ENCODE data around the gene PGM5.
A peak's percentile ranks its signal among the peaks of the same experiment; 100 is the strongest.
"Not testable (repeated sequence)": the region's sequence is repeated elsewhere in the genome, so short reads cannot be mapped to it uniquely, and the experiment has no call there.

The PGM5 gene

GRCh38 chr9:68343992-68344391 is 12.4 kb upstream of the PGM5 start:
- not testable (repeated sequence) for ATAC-seq; H3K4me1 Mint-ChIP-seq; H3K27ac Mint-ChIP-seq; H3K36me3 Mint-ChIP-seq; H3K4me3 Mint-ChIP-seq; H3K9me3 Mint-ChIP-seq; DNase-seq (ENCODE audit: low spot score in 2 of 2)

- H3K27ac Mint-ChIP-seq, H3K36me3 Mint-ChIP-seq: not testable (repeated sequence)
Measured at GRCh38 chr9:68351689-68352088, 4.7 kb upstream of the PGM5 start.

GRCh38 chr9:68355993-68356379 is 425 bp upstream of the PGM5 start:
- H3K4me1 Mint-ChIP-seq; DNase-seq (ENCODE audit: low spot score in 2 of 2); ATAC-seq; H3K9me3 Mint-ChIP-seq; H3K36me3 Mint-ChIP-seq: not testable (repeated sequence)
- Mint-ChIP-seq H3K4me3 (peak overlapping the region; percentile 43), H3K27ac (peak overlapping the region; percentile 52)

More at GRCh38 chr9:68351689-68352088, 4.7 kb upstream of the PGM5 start:
- not testable (repeated sequence) for DNase-seq (ENCODE audit: low spot score in 2 of 2); H3K4me3 Mint-ChIP-seq; ATAC-seq; H3K9me3 Mint-ChIP-seq; H3K4me1 Mint-ChIP-seq

GRCh38 chr9:68357119-68357714 is 806 bp downstream of the PGM5 start:
- not testable (repeated sequence) for H3K27ac Mint-ChIP-seq; H3K36me3 Mint-ChIP-seq; H3K4me1 Mint-ChIP-seq; DNase-seq (ENCODE audit: low spot score in 2 of 2); H3K9me3 Mint-ChIP-seq
- peak overlapping the region; percentile 43 for H3K4me3 Mint-ChIP-seq
- peak; percentile 33 for ATAC-seq

GRCh38 chr9:68366933-68367547 is 10.6 kb downstream of the PGM5 start:
- not testable (repeated sequence) for H3K27ac Mint-ChIP-seq

GRCh38 chr9:68375789-68376188 is 19.4 kb downstream of the PGM5 start:
- not testable (repeated sequence) for H3K36me3 Mint-ChIP-seq; H3K27ac Mint-ChIP-seq; H3K9me3 Mint-ChIP-seq; H3K4me1 Mint-ChIP-seq; DNase-seq (ENCODE audit: low spot score in 2 of 2); H3K4me3 Mint-ChIP-seq; ATAC-seq

More at GRCh38 chr9:68366933-68367547, 10.6 kb downstream of the PGM5 start:
- peak; percentile 84 for ATAC-seq
- not testable (repeated sequence) for H3K36me3 Mint-ChIP-seq; DNase-seq (ENCODE audit: low spot score in 2 of 2); H3K4me3 Mint-ChIP-seq; H3K9me3 Mint-ChIP-seq; H3K4me1 Mint-ChIP-seq

GRCh38 chr9:68377723-68378122 is 21.3 kb downstream of the PGM5 start:
- ATAC-seq; DNase-seq (ENCODE audit: low spot score in 2 of 2); H3K4me3 Mint-ChIP-seq; H3K9me3 Mint-ChIP-seq; H3K27ac Mint-ChIP-seq; H3K4me1 Mint-ChIP-seq; H3K36me3 Mint-ChIP-seq: not testable (repeated sequence)

GRCh38 chr9:68383894-68384293 is 27.5 kb downstream of the PGM5 start:
- not testable (repeated sequence) for H3K27ac Mint-ChIP-seq; ATAC-seq; H3K36me3 Mint-ChIP-seq; H3K4me1 Mint-ChIP-seq; H3K4me3 Mint-ChIP-seq; DNase-seq (ENCODE audit: low spot score in 2 of 2); H3K9me3 Mint-ChIP-seq

GRCh38 chr9:68389558-68389957 is 33.1 kb downstream of the PGM5 start:
- not testable (repeated sequence) for H3K4me1 Mint-ChIP-seq; H3K9me3 Mint-ChIP-seq; ATAC-seq; H3K4me3 Mint-ChIP-seq; H3K27ac Mint-ChIP-seq; DNase-seq (ENCODE audit: low spot score in 2 of 2); H3K36me3 Mint-ChIP-seq

GRCh38 chr9:68390737-68391136 is 34.3 kb downstream of the PGM5 start:
- not testable (repeated sequence) for ATAC-seq; H3K4me3 Mint-ChIP-seq; H3K9me3 Mint-ChIP-seq; H3K36me3 Mint-ChIP-seq; H3K27ac Mint-ChIP-seq; DNase-seq (ENCODE audit: low spot score in 2 of 2); H3K4me1 Mint-ChIP-seq

GRCh38 chr9:68396411-68397094 is 40.1 kb downstream of the PGM5 start:
- H3K9me3 Mint-ChIP-seq; H3K4me3 Mint-ChIP-seq; H3K27ac Mint-ChIP-seq; H3K4me1 Mint-ChIP-seq; H3K36me3 Mint-ChIP-seq; ATAC-seq; DNase-seq (ENCODE audit: low spot score in 2 of 2): not testable (repeated sequence)

GRCh38 chr9:68397095-68397423 is 40.6 kb downstream of the PGM5 start:
- ATAC-seq; H3K9me3 Mint-ChIP-seq; H3K4me3 Mint-ChIP-seq; H3K36me3 Mint-ChIP-seq; DNase-seq (ENCODE audit: low spot score in 2 of 2); H3K4me1 Mint-ChIP-seq; H3K27ac Mint-ChIP-seq: not testable (repeated sequence)

GRCh38 chr9:68397796-68398195 is 41.4 kb downstream of the PGM5 start:
- not testable (repeated sequence) for H3K4me3 Mint-ChIP-seq

GRCh38 chr9:68398324-68398723 is 41.9 kb downstream of the PGM5 start:
- not testable (repeated sequence) for DNase-seq (ENCODE audit: low spot score in 2 of 2); H3K9me3 Mint-ChIP-seq; H3K36me3 Mint-ChIP-seq; ATAC-seq; H3K4me3 Mint-ChIP-seq; H3K27ac Mint-ChIP-seq; H3K4me1 Mint-ChIP-seq

More at GRCh38 chr9:68397796-68398195, 41.4 kb downstream of the PGM5 start:
- not testable (repeated sequence) for DNase-seq (ENCODE audit: low spot score in 2 of 2); H3K9me3 Mint-ChIP-seq; H3K4me1 Mint-ChIP-seq; H3K36me3 Mint-ChIP-seq; H3K27ac Mint-ChIP-seq; ATAC-seq

- not testable (repeated sequence) for ATAC-seq
Measured at GRCh38 chr9:68404421-68405185, 48.2 kb downstream of the PGM5 start.

More at GRCh38 chr9:68404421-68405185, 48.2 kb downstream of the PGM5 start:
- not testable (repeated sequence) for H3K4me3 Mint-ChIP-seq; H3K27ac Mint-ChIP-seq; H3K4me1 Mint-ChIP-seq; DNase-seq (ENCODE audit: low spot score in 2 of 2); H3K9me3 Mint-ChIP-seq; H3K36me3 Mint-ChIP-seq

Data from stimulated activated effector memory CD8-positive, alpha-beta T cell treated with anti-CD3 and anti-CD28 coated beads, Interleukin-12 subunit alpha, Interleukin-12 subunit beta, amount 100 ng/mL, for 72 hours (primary cell).